GM21723 (cell line): ENCODE measurements around the gene VWA3B.
"Not testable (repeated sequence)": the region's sequence is repeated elsewhere in the genome, so short reads cannot be mapped to it uniquely, and the experiment has no call there.

Experiments
- ATAC-seq: cut with Tn5 transposase; IDR thresholded peaks from one replicate; pipeline ENCODE4 v1.9.1; 2021; ENCODE audit warnings: mild to moderate bottlenecking, moderate library complexity; ENCODE audit not compliant: unreplicated experiment

The VWA3B gene

GRCh38 chr2:98295721-98296414 lies 208.9 kb downstream of the VWA3B start:
- no peak for ATAC-seq

GRCh38 chr2:98296440-98296839 lies 209.5 kb downstream of the VWA3B start:
- ATAC-seq: no peak

- ATAC-seq: no peak
These were observed 211.1 kb downstream of the VWA3B start for GRCh38 chr2:98297817-98298682.

- ATAC-seq: no peak
These were observed 211.8 kb downstream of the VWA3B start for GRCh38 chr2:98298683-98299164.

GRCh38 chr2:98299211-98299905 lies 212.4 kb downstream of the VWA3B start:
- ATAC-seq: no peak

- no peak for ATAC-seq
These were observed 213.3 kb downstream of the VWA3B start for GRCh38 chr2:98300141-98300874.

- no peak for ATAC-seq
These were observed 214.5 kb downstream of the VWA3B start for GRCh38 chr2:98301469-98301868.

- ATAC-seq: not testable (repeated sequence)
These were observed 220.2 kb downstream of the VWA3B start for GRCh38 chr2:98307131-98307696.

- no peak for ATAC-seq
These were observed 221.1 kb downstream of the VWA3B start for GRCh38 chr2:98308068-98308467.

- ATAC-seq: no peak
These were observed 221.6 kb downstream of the VWA3B start for GRCh38 chr2:98308532-98308931.

- no peak for ATAC-seq
These were observed 222.6 kb downstream of the VWA3B start for GRCh38 chr2:98309580-98309979.

- no peak for ATAC-seq
These were observed 223.0 kb downstream of the VWA3B start for GRCh38 chr2:98310010-98310409.

GRCh38 chr2:98311090-98311489 lies 224.1 kb downstream of the VWA3B start:
- ATAC-seq: no peak

- ATAC-seq: no peak
These were observed 225.0 kb downstream of the VWA3B start for GRCh38 chr2:98311771-98312545.

GRCh38 chr2:98313492-98314250 lies 226.7 kb downstream of the VWA3B start:
- no peak for ATAC-seq

- no peak for ATAC-seq
These were observed 227.3 kb downstream of the VWA3B start for GRCh38 chr2:98314251-98314650.

- ATAC-seq: no peak
These were observed 229.0 kb downstream of the VWA3B start for GRCh38 chr2:98315957-98316356.

GRCh38 chr2:98317214-98317613 lies 230.2 kb downstream of the VWA3B start:
- no peak for ATAC-seq

- ATAC-seq: not testable (repeated sequence)
These were observed 233.2 kb downstream of the VWA3B start for GRCh38 chr2:98320171-98320570.
